Islet of Langerhans (tissue), 1 donor: ENCODE measurements around the gene FAM72A.
"Not testable (repeated sequence)": the region's sequence is repeated elsewhere in the genome, so short reads cannot be mapped to it uniquely, and the experiment has no call there.

Source experiments
- FAIRE-seq: peaks from one replicate; lab custom pipeline; 2011; peaks lifted over from hg19 to GRCh38; lab: Jason Lieb, UNC

Gene FAM72A

GRCh38 chr1:206167350-206168029 lies 35.1 kb downstream of the FAM72A start:
- not testable (repeated sequence) for FAIRE-seq

GRCh38 chr1:206145771-206146290 lies 56.8 kb downstream of the FAM72A start:
- FAIRE-seq, result no peak

GRCh38 chr1:206144605-206145004 lies 58.0 kb downstream of the FAM72A start:
- FAIRE-seq, result peak; percentile 13

- FAIRE-seq, result no peak
Observed at GRCh38 chr1:206143537-206144172, 59.0 kb downstream of the FAM72A start.

- no peak for FAIRE-seq
Observed at GRCh38 chr1:206142770-206143169, 59.9 kb downstream of the FAM72A start.

GRCh38 chr1:206142011-206142410 lies 60.6 kb downstream of the FAM72A start:
- no peak for FAIRE-seq

- no peak for FAIRE-seq
Observed at GRCh38 chr1:206136241-206136640, 66.4 kb downstream of the FAM72A start.
